Measurements from ENCODE around the gene MYO3B.

Gene MYO3B, protein sequence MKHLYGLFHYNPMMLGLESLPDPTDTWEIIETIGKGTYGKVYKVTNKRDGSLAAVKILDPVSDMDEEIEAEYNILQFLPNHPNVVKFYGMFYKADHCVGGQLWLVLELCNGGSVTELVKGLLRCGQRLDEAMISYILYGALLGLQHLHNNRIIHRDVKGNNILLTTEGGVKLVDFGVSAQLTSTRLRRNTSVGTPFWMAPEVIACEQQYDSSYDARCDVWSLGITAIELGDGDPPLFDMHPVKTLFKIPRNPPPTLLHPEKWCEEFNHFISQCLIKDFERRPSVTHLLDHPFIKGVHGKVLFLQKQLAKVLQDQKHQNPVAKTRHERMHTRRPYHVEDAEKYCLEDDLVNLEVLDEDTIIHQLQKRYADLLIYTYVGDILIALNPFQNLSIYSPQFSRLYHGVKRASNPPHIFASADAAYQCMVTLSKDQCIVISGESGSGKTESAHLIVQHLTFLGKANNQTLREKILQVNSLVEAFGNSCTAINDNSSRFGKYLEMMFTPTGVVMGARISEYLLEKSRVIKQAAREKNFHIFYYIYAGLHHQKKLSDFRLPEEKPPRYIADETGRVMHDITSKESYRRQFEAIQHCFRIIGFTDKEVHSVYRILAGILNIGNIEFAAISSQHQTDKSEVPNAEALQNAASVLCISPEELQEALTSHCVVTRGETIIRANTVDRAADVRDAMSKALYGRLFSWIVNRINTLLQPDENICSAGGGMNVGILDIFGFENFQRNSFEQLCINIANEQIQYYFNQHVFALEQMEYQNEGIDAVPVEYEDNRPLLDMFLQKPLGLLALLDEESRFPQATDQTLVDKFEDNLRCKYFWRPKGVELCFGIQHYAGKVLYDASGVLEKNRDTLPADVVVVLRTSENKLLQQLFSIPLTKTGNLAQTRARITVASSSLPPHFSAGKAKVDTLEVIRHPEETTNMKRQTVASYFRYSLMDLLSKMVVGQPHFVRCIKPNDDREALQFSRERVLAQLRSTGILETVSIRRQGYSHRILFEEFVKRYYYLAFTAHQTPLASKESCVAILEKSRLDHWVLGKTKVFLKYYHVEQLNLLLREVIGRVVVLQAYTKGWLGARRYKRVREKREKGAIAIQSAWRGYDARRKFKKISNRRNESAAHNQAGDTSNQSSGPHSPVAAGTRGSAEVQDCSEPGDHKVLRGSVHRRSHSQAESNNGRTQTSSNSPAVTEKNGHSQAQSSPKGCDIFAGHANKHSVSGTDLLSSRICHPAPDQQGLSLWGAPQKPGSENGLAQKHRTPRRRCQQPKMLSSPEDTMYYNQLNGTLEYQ (N-terminal part only)

DNA sequence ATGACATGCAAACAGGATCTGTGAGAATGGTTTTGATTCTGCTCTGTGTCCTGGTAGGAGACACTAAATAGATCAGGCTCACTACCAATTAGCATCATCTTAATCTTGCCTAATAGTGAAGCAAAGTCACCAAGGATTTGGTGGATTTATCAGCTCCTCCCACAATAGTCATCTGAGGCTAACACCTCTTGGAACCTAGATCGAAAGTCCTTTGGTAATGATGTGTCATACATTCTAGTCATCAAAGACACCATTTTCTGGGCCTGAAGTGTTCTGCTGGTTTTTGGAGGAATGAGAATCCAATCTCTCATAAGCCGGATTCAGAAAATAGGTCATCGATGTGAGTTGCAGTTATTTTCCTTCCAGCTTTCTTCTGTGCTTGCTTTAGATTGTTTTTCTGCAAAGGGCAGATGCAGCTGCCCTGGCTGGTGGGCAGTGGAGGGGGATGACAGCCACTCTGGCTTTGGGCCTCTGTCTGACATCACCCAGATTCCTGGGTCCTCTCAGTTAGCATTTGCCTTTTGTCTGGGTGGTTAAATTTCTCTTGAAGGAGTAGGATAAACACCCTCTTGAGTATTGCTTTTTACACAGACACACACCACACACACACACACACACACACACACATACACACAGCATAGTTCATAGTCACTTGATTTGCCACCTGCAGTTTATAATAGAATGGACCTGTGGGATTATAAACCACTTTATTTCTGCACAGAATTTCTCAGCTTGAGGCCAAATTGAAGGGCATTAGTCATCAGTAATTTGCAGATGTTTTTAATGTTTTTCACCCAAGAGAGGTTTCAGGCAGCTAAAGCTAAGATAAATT lies at the start of gene MYO3B:
MYO3B (plus strand) TSS at position 198 of the 832 bp plus-strand sequence; CDS start at position 339, 141 bp downstream.
- DNase-seq = peak; percentile 18
- H3K4me3 ChIP-seq (ENCODE audit: low read depth, low read length) = peak within 1 kb of the TSS; percentile 16
- H3K27ac ChIP-seq = no peak within 1 kb of the TSS
- H3K36me3 ChIP-seq = no peaks in the 10 kb centered on the region
- no peaks in the 10 kb centered on the region for H3K9me3 ChIP-seq (ENCODE audit: severe bottlenecking)
- H3K27me3 ChIP-seq (ENCODE audit: insufficient read depth, low read depth, severe bottlenecking) = no peaks in the 10 kb centered on the region
- TF ChIP-seq, protein P1, sequence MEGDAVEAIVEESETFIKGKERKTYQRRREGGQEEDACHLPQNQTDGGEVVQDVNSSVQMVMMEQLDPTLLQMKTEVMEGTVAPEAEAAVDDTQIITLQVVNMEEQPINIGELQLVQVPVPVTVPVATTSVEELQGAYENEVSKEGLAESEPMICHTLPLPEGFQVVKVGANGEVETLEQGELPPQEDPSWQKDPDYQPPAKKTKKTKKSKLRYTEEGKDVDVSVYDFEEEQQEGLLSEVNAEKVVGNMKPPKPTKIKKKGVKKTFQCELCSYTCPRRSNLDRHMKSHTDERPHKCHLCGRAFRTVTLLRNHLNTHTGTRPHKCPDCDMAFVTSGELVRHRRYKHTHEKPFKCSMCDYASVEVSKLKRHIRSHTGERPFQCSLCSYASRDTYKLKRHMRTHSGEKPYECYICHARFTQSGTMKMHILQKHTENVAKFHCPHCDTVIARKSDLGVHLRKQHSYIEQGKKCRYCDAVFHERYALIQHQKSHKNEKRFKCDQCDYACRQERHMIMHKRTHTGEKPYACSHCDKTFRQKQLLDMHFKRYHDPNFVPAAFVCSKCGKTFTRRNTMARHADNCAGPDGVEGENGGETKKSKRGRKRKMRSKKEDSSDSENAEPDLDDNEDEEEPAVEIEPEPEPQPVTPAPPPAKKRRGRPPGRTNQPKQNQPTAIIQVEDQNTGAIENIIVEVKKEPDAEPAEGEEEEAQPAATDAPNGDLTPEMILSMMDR (IDR thresholded peaks at IDR 0.05; ENCODE audit: low read depth, low read length) = no peak

DNA sequence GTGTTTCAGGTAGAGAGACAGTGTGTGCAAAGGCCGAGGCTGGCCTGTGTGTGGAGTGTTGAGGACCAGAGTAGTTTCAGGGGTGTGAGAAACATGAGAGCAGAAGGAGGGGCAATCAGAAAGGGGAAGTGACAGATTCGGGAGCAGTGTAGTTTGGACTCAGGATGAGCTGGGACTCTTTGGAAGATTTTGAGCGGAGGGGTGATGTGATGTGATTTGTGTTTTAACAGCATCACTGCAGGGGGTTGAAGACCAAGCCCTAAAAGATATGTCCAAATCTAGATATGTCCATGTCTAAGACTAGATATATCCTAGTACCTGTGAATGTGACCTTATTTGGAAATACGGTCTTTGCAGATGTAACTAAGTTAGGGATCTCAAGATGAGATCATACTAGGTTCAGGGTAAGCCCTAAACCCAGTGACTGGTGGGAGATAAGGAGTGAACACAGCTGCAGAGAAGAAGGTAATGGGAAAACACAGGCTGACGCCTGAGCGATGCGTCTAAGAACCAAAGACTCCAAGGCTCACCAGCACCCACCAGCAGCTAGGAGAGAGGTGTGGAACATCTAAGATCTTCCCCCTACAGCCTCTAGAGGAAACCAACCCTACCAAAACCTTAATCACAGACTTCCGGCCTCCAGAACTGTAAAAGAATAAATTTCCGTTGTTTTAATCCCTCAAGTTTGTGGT lies 38.5 kb upstream of the MYO3B start:
- no peaks in the 10 kb centered on the region for H3K27me3 ChIP-seq (ENCODE audit: insufficient read depth, low read depth, severe bottlenecking)
- no peaks in the 10 kb centered on the region for H3K9me3 ChIP-seq (ENCODE audit: severe bottlenecking)
- H3K4me3 ChIP-seq (ENCODE audit: low read depth, low read length) = no peak overlapping the region
- no peak for DNase-seq
- H3K36me3 ChIP-seq = no peaks in the 10 kb centered on the region
- TF ChIP-seq, protein P1 (IDR thresholded peaks at IDR 0.05; ENCODE audit: low read depth, low read length) = no peak
- no peak overlapping the region for H3K27ac ChIP-seq

DNA sequence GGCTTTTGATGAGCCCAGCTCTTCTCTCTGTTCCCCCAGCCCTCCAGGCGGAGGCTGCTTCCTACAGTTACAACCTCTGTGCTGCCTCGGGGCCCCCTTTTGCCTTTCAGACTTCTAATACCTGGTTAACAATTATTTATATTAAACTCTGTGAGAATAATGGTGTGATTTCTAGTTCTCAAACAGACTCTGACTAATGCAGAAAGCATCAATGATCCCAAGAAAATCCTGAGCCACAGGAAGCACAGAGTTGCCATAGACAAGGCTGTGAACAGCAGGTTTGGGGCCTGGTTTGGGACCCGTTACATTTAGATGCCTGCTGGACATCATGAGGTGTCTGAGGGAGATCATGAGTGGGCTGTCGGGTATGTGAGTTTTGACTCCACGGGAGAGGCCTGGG lies 37.4 kb upstream of the MYO3B start:
- Histone ChIP-seq H3K9me3 (ENCODE audit: severe bottlenecking) (no peaks in the 10 kb centered on the region), H3K27me3 (ENCODE audit: insufficient read depth, low read depth, severe bottlenecking) (no peaks in the 10 kb centered on the region), H3K27ac (no peak overlapping the region), H3K36me3 (no peaks in the 10 kb centered on the region), H3K4me3 (ENCODE audit: low read depth, low read length) (no peak overlapping the region)
- DNase-seq = no peak
- TF ChIP-seq, protein P1 (IDR thresholded peaks at IDR 0.05; ENCODE audit: low read depth, low read length) = no peak

DNA sequence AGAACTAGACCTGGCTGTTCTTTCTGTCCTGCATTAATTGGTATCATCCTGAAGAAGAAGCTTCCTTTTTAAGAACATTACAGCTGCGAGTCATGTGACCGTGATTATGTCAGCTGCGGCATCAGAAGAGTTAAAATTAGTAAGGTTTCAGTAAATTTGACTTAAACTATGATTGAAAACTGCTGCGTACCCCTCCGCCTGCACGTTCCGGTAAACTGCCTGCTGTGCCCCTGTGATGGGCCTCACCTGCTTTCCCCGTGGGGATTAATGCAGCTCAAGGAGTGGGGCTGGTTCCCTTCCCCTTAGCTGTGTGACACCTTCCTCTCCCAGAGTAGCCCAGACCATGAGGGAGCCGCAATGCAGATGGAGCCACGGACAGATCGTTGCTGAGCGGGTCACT lies 36.1 kb upstream of the MYO3B start:
- DNase-seq = peak; percentile 29
- H3K36me3 ChIP-seq = no peaks in the 10 kb centered on the region
- H3K27me3 ChIP-seq (ENCODE audit: insufficient read depth, low read depth, severe bottlenecking) = no peaks in the 10 kb centered on the region
- H3K4me3 ChIP-seq (ENCODE audit: low read depth, low read length) = no peak overlapping the region
- TF ChIP-seq, protein P1 (IDR thresholded peaks at IDR 0.05; ENCODE audit: low read depth, low read length) = no peak
- no peak overlapping the region for H3K27ac ChIP-seq
- H3K9me3 ChIP-seq (ENCODE audit: severe bottlenecking) = no peaks in the 10 kb centered on the region
